GM12875 (cell line): ENCODE measurements around the gene GATAD2A.

Experiments
- H3K4me3 ChIP-seq: one replicate; pipeline ENCODE4 v1.5.1; 2011; ENCODE audit warnings: low read depth, low read length, control low read depth
- CTCF ChIP-seq: IDR thresholded peaks from 2 replicates; pipeline ENCODE4 v1.5.1; 2011; ENCODE audit warnings: low read depth, mild to moderate bottlenecking, control low read depth, inconsistent platforms, low read length, moderate library complexity, borderline replicate concordance; ENCODE audit not compliant: insufficient read depth

GATAD2A gene

GRCh38 chr19:19493841-19494546 is 88.5 kb downstream of the GATAD2A start:
- no peak for TF ChIP-seq CTCF
- no peak overlapping the region for H3K4me3 ChIP-seq

GRCh38 chr19:19495614-19496603 is 90.4 kb downstream of the GATAD2A start:
- no peak overlapping the region for H3K4me3 ChIP-seq
- no peak for TF ChIP-seq CTCF

GRCh38 chr19:19498255-19498991 is 92.9 kb downstream of the GATAD2A start:
- no peak for TF ChIP-seq CTCF
- H3K4me3 ChIP-seq: no peak overlapping the region

GRCh38 chr19:19499272-19499995 is 94.0 kb downstream of the GATAD2A start:
- TF ChIP-seq CTCF: no peak
- no peak overlapping the region for H3K4me3 ChIP-seq

- no peak for TF ChIP-seq CTCF
- H3K4me3 ChIP-seq: no peak overlapping the region
Measured at GRCh38 chr19:19500975-19501644, 95.6 kb downstream of the GATAD2A start.

GRCh38 chr19:19501798-19502197 is 96.3 kb downstream of the GATAD2A start:
- no peak overlapping the region for H3K4me3 ChIP-seq
- TF ChIP-seq CTCF: no peak
